ENCODE data around the gene DPH3. TPM values are rescaled to one million over a fixed set of nuclear protein-coding genes. Genes with fewer than 3 reads are reported as not detected.

Gene DPH3
- total RNA-seq, 1 donor, result 21.4 TPM

- no peak overlapping the region for H2AFZ ChIP-seq (ENCODE audit: low read length)
- no peak for TF ChIP-seq CTCF (IDR thresholded peaks at IDR 0.05; ENCODE audit: extremely low read depth, low read depth, low read length)
- no peak for DNase-seq (ENCODE audit: insufficient read length, low spot score, missing footprints)
- peak overlapping the region; percentile 19 for H3K27ac ChIP-seq (ENCODE audit: low read depth, low read length)
- H3K9me3 ChIP-seq (ENCODE audit: low read depth, low read length), result no peaks in the 10 kb centered on the region
- no peak overlapping the region for H3K4me3 ChIP-seq (ENCODE audit: insufficient read depth, low read length)
- no peaks in the 10 kb centered on the region for H3K27me3 ChIP-seq (ENCODE audit: insufficient read depth, low read length)
- peak overlapping the region; percentile 0 for H3K4me2 ChIP-seq (ENCODE audit: insufficient read depth, low read length)
- H3K79me2 ChIP-seq (ENCODE audit: insufficient read depth, low read length), result no peaks in the 10 kb centered on the region
- H3K36me3 ChIP-seq (ENCODE audit: insufficient read depth, low read length), result no peaks in the 10 kb centered on the region
- H3K4me1 ChIP-seq (ENCODE audit: insufficient read depth, low read length), result peaks cover 15% of the 10 kb centered on the region
- H4K20me1 ChIP-seq (ENCODE audit: insufficient read depth, low read length), result no peaks in the 10 kb centered on the region
These were observed 33.5 kb upstream of the DPH3 start for GRCh38 chr3:16297997-16298885.

- H2AFZ ChIP-seq (ENCODE audit: low read length), result no peak overlapping the region
- no peak overlapping the region for H3K4me2 ChIP-seq (ENCODE audit: insufficient read depth, low read length)
- H3K4me1 ChIP-seq (ENCODE audit: insufficient read depth, low read length), result peaks cover 23% of the 10 kb centered on the region
- H3K27me3 ChIP-seq (ENCODE audit: insufficient read depth, low read length), result no peaks in the 10 kb centered on the region
- no peak for TF ChIP-seq CTCF (IDR thresholded peaks at IDR 0.05; ENCODE audit: extremely low read depth, low read depth, low read length)
- H3K4me3 ChIP-seq (ENCODE audit: insufficient read depth, low read length), result no peak overlapping the region
- H3K27ac ChIP-seq (ENCODE audit: low read depth, low read length), result no peak overlapping the region
- H3K79me2 ChIP-seq (ENCODE audit: insufficient read depth, low read length), result no peaks in the 10 kb centered on the region
- DNase-seq (ENCODE audit: insufficient read length, low spot score, missing footprints), result no peak
- H3K36me3 ChIP-seq (ENCODE audit: insufficient read depth, low read length), result no peaks in the 10 kb centered on the region
- no peaks in the 10 kb centered on the region for H4K20me1 ChIP-seq (ENCODE audit: insufficient read depth, low read length)
- H3K9me3 ChIP-seq (ENCODE audit: low read depth, low read length), result no peaks in the 10 kb centered on the region
These were observed 30.7 kb upstream of the DPH3 start for GRCh38 chr3:16295298-16295890.

DNA sequence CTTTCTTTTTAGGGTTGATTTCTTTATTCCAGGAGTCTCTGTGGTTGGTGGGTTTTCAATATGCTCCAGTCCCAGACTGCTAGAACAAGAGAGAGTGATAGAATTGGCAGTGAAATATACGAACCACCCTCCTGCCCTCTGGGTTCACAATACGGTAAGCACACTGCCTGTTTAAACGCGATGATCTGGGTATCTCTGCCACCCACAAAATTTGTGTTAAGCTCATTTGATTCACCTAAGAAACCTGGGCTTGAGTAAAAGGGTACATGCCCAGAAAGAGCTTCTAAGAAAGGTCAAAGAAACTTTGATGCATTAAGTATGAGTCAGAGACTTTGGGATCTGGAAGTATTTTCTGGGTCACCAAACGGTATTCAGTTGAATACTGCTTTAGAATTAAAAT is 30.1 kb upstream of the DPH3 start:
- H3K36me3 ChIP-seq (ENCODE audit: insufficient read depth, low read length), result no peaks in the 10 kb centered on the region
- H3K4me1 ChIP-seq (ENCODE audit: insufficient read depth, low read length), result peaks cover 23% of the 10 kb centered on the region
- TF ChIP-seq CTCF (IDR thresholded peaks at IDR 0.05; ENCODE audit: extremely low read depth, low read depth, low read length), result no peak
- no peak overlapping the region for H2AFZ ChIP-seq (ENCODE audit: low read length)
- no peak overlapping the region for H3K27ac ChIP-seq (ENCODE audit: low read depth, low read length)
- DNase-seq (ENCODE audit: insufficient read length, low spot score, missing footprints), result peak; percentile 31
- H4K20me1 ChIP-seq (ENCODE audit: insufficient read depth, low read length), result peaks cover 3% of the 10 kb centered on the region
- H3K9me3 ChIP-seq (ENCODE audit: low read depth, low read length), result no peaks in the 10 kb centered on the region
- H3K4me2 ChIP-seq (ENCODE audit: insufficient read depth, low read length), result no peak overlapping the region
- H3K27me3 ChIP-seq (ENCODE audit: insufficient read depth, low read length), result no peaks in the 10 kb centered on the region
- H3K4me3 ChIP-seq (ENCODE audit: insufficient read depth, low read length), result no peak overlapping the region
- no peaks in the 10 kb centered on the region for H3K79me2 ChIP-seq (ENCODE audit: insufficient read depth, low read length)

DNA sequence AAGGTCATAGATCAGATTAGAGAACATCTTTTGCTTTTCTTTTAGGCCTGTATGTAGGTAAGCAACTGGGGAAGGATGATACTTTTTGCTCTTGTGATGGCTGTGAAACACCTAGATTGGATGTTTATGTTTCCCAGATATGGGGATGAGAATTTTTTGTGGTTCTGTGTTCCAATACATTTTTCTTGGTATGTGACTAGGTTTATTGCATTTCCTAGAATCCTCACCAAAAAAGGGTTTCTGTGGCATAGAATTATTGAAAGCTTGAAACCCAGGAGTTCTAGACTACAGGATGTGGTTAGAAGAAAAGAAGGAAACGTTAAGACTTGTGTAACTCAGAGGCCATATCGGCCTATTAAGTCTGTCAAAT is 26.1 kb upstream of the DPH3 start:
- Histone ChIP-seq H3K4me2 (ENCODE audit: insufficient read depth, low read length) (no peak overlapping the region), H3K79me2 (ENCODE audit: insufficient read depth, low read length) (no peaks in the 10 kb centered on the region), H3K27ac (ENCODE audit: low read depth, low read length) (peak overlapping the region; percentile 15), H3K4me1 (ENCODE audit: insufficient read depth, low read length) (peaks cover 34% of the 10 kb centered on the region), H3K36me3 (ENCODE audit: insufficient read depth, low read length) (no peaks in the 10 kb centered on the region), H3K9me3 (ENCODE audit: low read depth, low read length) (no peaks in the 10 kb centered on the region), H3K4me3 (ENCODE audit: insufficient read depth, low read length) (no peak overlapping the region), H3K27me3 (ENCODE audit: insufficient read depth, low read length) (no peaks in the 10 kb centered on the region), H4K20me1 (ENCODE audit: insufficient read depth, low read length) (peaks cover 10% of the 10 kb centered on the region), H2AFZ (ENCODE audit: low read length) (no peak overlapping the region)
- DNase-seq (ENCODE audit: insufficient read length, low spot score, missing footprints), result no peak
- no peak for TF ChIP-seq CTCF (IDR thresholded peaks at IDR 0.05; ENCODE audit: extremely low read depth, low read depth, low read length)
